GM12873 (cell line): ENCODE data around the gene RBFOX1.

ENCODE experiments used
- CTCF ChIP-seq: IDR thresholded peaks from 2 replicates; pipeline ENCODE4 v1.5.1; 2012; ENCODE audit warnings: low read depth, mild to moderate bottlenecking, moderate library complexity, low read length, control low read depth; ENCODE audit not compliant: insufficient read depth; ENCODE audit errors: missing control alignments

The RBFOX1 gene

GRCh38 chr16:7452090-7452489, 119.4 kb downstream of the RBFOX1 start:
- TF ChIP-seq CTCF = no peak

GRCh38 chr16:7456211-7456610, 123.6 kb downstream of the RBFOX1 start:
- TF ChIP-seq CTCF = no peak

GRCh38 chr16:7458144-7458543, 125.5 kb downstream of the RBFOX1 start:
- TF ChIP-seq CTCF = no peak

- no peak for TF ChIP-seq CTCF
These were observed 137.7 kb downstream of the RBFOX1 start for GRCh38 chr16:7470344-7470743.

- no peak for TF ChIP-seq CTCF
These were observed 138.6 kb downstream of the RBFOX1 start for GRCh38 chr16:7471268-7471667.

GRCh38 chr16:7482032-7482431, 149.4 kb downstream of the RBFOX1 start:
- no peak for TF ChIP-seq CTCF

- TF ChIP-seq CTCF = no peak
These were observed 150.1 kb downstream of the RBFOX1 start for GRCh38 chr16:7482596-7483290.
